Testis (tissue), 2 donors: Measurements from ENCODE around the gene ERBB4.

ENCODE experiments used
- POLR2A ChIP-seq: fragments of 450-650 bp; IDR thresholded peaks from one replicate; pipeline ENCODE4 v1.6.1; 2017; ENCODE audit warnings: antibody characterized with exemption, mild to moderate bottlenecking, moderate library complexity
- TF ChIP-seq, protein P1 (sequence below), 3 experiments: fragments of 450-650 bp in 2 of 3; fragments of 200-600 bp in 1 of 3; sonication (generic) in 1 of 3; IDR thresholded peaks; one replicate each; pipeline ENCODE4 v1.5.1; 2016 to 2019; ENCODE audit warnings: antibody characterized with exemption in 3 of 3, mild to moderate bottlenecking in 2 of 3, moderate library complexity in 1 of 3

DNA sequence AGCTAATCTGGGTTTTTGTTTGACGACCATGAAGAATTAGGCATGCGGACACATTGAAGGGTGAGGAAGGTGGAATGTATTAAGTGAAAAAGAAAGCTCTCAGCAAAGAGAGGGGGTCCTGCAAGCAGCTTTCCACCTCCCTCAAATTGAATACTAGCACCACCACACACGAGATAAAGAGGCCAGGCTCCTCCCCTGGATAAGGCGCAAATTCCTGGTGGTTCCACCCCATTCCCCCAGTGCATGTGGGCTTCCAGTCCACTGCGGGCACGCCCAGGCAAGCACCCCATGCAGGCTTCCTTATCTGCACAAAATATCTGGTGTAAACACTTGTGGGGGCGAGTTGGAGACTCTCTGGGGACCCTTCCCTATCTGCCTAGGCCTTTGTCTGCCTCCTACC, 1124.9 kb downstream of the ERBB4 start:
- TF ChIP-seq, protein P1, sequence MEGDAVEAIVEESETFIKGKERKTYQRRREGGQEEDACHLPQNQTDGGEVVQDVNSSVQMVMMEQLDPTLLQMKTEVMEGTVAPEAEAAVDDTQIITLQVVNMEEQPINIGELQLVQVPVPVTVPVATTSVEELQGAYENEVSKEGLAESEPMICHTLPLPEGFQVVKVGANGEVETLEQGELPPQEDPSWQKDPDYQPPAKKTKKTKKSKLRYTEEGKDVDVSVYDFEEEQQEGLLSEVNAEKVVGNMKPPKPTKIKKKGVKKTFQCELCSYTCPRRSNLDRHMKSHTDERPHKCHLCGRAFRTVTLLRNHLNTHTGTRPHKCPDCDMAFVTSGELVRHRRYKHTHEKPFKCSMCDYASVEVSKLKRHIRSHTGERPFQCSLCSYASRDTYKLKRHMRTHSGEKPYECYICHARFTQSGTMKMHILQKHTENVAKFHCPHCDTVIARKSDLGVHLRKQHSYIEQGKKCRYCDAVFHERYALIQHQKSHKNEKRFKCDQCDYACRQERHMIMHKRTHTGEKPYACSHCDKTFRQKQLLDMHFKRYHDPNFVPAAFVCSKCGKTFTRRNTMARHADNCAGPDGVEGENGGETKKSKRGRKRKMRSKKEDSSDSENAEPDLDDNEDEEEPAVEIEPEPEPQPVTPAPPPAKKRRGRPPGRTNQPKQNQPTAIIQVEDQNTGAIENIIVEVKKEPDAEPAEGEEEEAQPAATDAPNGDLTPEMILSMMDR (IDR thresholded peaks at IDR 0.05), result no peak
- TF ChIP-seq POLR2A, result no peak
